GM04503 (cell line): ENCODE data around the gene DDX47.
"Not testable (repeated sequence)": the region's sequence is repeated elsewhere in the genome, so short reads cannot be mapped to it uniquely, and the experiment has no call there.

Experiments
- DNase-seq: peaks from one replicate; pipeline ENCODE4 v3.0.0-alpha.2; 2012; ENCODE audit warnings: low read depth

Gene DDX47

GRCh38 chr12:12872139-12872933 is 59.2 kb downstream of the DDX47 start:
- DNase-seq, result no peak

GRCh38 chr12:12872934-12873275 is 59.8 kb downstream of the DDX47 start:
- DNase-seq, result no peak

- DNase-seq, result no peak
Observed at GRCh38 chr12:12874029-12874428, 60.9 kb downstream of the DDX47 start.

GRCh38 chr12:12875301-12875700 is 62.2 kb downstream of the DDX47 start:
- not testable (repeated sequence) for DNase-seq

GRCh38 chr12:12877153-12877768 is 64.1 kb downstream of the DDX47 start:
- no peak for DNase-seq

- no peak for DNase-seq
Observed at GRCh38 chr12:12877781-12878455, 64.8 kb downstream of the DDX47 start.
